Measurements from ENCODE around the gene MNS1.

DNA sequence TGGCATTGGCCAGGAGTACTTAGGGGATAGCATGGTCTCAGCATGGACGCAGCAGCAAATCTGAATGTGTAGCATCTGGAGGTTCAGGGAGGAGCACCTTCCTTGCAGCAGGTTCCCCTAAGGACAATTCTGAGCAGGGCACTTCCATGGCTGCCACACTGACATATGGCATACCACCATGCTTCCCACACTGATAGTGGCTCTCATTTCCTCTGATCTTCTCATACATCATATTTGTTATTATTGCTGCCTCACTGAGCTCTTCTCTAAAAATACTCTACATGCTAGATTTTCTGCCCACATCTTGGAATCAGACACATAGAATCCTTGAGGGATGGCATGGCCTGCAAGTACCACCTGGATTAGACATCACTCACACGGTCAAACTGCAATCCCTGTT lies 7.3 kb upstream of the MNS1 start:
- TF ChIP-seq, protein P1, sequence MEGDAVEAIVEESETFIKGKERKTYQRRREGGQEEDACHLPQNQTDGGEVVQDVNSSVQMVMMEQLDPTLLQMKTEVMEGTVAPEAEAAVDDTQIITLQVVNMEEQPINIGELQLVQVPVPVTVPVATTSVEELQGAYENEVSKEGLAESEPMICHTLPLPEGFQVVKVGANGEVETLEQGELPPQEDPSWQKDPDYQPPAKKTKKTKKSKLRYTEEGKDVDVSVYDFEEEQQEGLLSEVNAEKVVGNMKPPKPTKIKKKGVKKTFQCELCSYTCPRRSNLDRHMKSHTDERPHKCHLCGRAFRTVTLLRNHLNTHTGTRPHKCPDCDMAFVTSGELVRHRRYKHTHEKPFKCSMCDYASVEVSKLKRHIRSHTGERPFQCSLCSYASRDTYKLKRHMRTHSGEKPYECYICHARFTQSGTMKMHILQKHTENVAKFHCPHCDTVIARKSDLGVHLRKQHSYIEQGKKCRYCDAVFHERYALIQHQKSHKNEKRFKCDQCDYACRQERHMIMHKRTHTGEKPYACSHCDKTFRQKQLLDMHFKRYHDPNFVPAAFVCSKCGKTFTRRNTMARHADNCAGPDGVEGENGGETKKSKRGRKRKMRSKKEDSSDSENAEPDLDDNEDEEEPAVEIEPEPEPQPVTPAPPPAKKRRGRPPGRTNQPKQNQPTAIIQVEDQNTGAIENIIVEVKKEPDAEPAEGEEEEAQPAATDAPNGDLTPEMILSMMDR (conservative IDR thresholded peaks at IDR 0.05 in 1 of 2, IDR thresholded peaks at IDR 0.05 in 1 of 2; ENCODE audit: low read depth in 1 of 2, low read length in 2 of 2), result no peak
- no peak for TF ChIP-seq EZH2 (IDR thresholded peaks at IDR 0.05; ENCODE audit: low read length, missing control alignments)

All from fibroblast of lung (primary cell).